Measurements from ENCODE around the gene GABARAPL2. TPM values are rescaled to one million over a fixed set of nuclear protein-coding genes. Genes with fewer than 3 reads are reported as not detected.

GABARAPL2 gene
- total RNA-seq, 1 donor from 2014 or later: 79.0 TPM

GRCh38 chr16:75614066-75614897 lies 48.1 kb downstream of the GABARAPL2 start:
- H3K27me3 Mint-ChIP-seq: no peaks in the 10 kb centered on the region
- H3K36me3 Mint-ChIP-seq (ENCODE audit: insufficient read depth): peaks cover 14% of the 10 kb centered on the region
- TF ChIP-seq CTCF (IDR thresholded peaks at IDR 0.05; ENCODE audit: unreplicated experiment): no peak
- no peaks in the 10 kb centered on the region for H3K4me1 Mint-ChIP-seq (ENCODE audit: low read depth)
- no peak for DNase-seq (ENCODE audit: low spot score, unreplicated experiment)
- no peak overlapping the region for H3K4me3 Mint-ChIP-seq (ENCODE audit: low read depth)
- H3K9me3 Mint-ChIP-seq (ENCODE audit: low read depth): no peaks in the 10 kb centered on the region
- no peak overlapping the region for H3K27ac Mint-ChIP-seq

- TF ChIP-seq CTCF (IDR thresholded peaks at IDR 0.05; ENCODE audit: unreplicated experiment): no peak
- H3K36me3 Mint-ChIP-seq (ENCODE audit: insufficient read depth): peaks cover 18% of the 10 kb centered on the region
- no peak overlapping the region for H3K27ac Mint-ChIP-seq
- H3K4me1 Mint-ChIP-seq (ENCODE audit: low read depth): no peaks in the 10 kb centered on the region
- H3K4me3 Mint-ChIP-seq (ENCODE audit: low read depth): no peak overlapping the region
- DNase-seq (ENCODE audit: low spot score, unreplicated experiment): no peak
- no peaks in the 10 kb centered on the region for H3K27me3 Mint-ChIP-seq
- no peaks in the 10 kb centered on the region for H3K9me3 Mint-ChIP-seq (ENCODE audit: low read depth)
Observed at GRCh38 chr16:75615619-75616018, 49.4 kb downstream of the GABARAPL2 start.

GRCh38 chr16:75616521-75617010 lies 50.4 kb downstream of the GABARAPL2 start:
- H3K27ac Mint-ChIP-seq: no peak overlapping the region
- H3K9me3 Mint-ChIP-seq (ENCODE audit: low read depth): no peaks in the 10 kb centered on the region
- H3K36me3 Mint-ChIP-seq (ENCODE audit: insufficient read depth): peaks cover 18% of the 10 kb centered on the region

GRCh38 chr16:75617121-75617520 lies 50.9 kb downstream of the GABARAPL2 start:
- DNase-seq (ENCODE audit: low spot score, unreplicated experiment): no peak
- TF ChIP-seq CTCF (IDR thresholded peaks at IDR 0.05; ENCODE audit: unreplicated experiment): no peak
- H3K4me3 Mint-ChIP-seq (ENCODE audit: low read depth): no peak overlapping the region
- H3K27me3 Mint-ChIP-seq: no peaks in the 10 kb centered on the region
- peaks cover 10% of the 10 kb centered on the region for H3K4me1 Mint-ChIP-seq (ENCODE audit: low read depth)
- H3K36me3 Mint-ChIP-seq (ENCODE audit: insufficient read depth): peaks cover 18% of the 10 kb centered on the region
- H3K9me3 Mint-ChIP-seq (ENCODE audit: low read depth): no peaks in the 10 kb centered on the region
- H3K27ac Mint-ChIP-seq: no peak overlapping the region

More at GRCh38 chr16:75616521-75617010, 50.4 kb downstream of the GABARAPL2 start:
- Mint-ChIP-seq H3K27me3 (no peaks in the 10 kb centered on the region), H3K4me1 (ENCODE audit: low read depth) (peaks cover 5% of the 10 kb centered on the region), H3K4me3 (ENCODE audit: low read depth) (no peak overlapping the region)
- no peak for DNase-seq (ENCODE audit: low spot score, unreplicated experiment)
- TF ChIP-seq CTCF (IDR thresholded peaks at IDR 0.05; ENCODE audit: unreplicated experiment): no peak

GRCh38 chr16:75618780-75619179 lies 52.6 kb downstream of the GABARAPL2 start:
- Mint-ChIP-seq H3K27me3 (no peaks in the 10 kb centered on the region), H3K36me3 (ENCODE audit: insufficient read depth) (peaks cover 17% of the 10 kb centered on the region), H3K27ac (no peak overlapping the region), H3K4me3 (ENCODE audit: low read depth) (no peak overlapping the region), H3K4me1 (ENCODE audit: low read depth) (peaks cover 15% of the 10 kb centered on the region), H3K9me3 (ENCODE audit: low read depth) (no peaks in the 10 kb centered on the region)
- TF ChIP-seq CTCF (IDR thresholded peaks at IDR 0.05; ENCODE audit: unreplicated experiment): no peak
- DNase-seq (ENCODE audit: low spot score, unreplicated experiment): no peak
